Measurements from ENCODE around the gene MARK1. TPM values are rescaled to one million over a fixed set of nuclear protein-coding genes. Genes with fewer than 3 reads are reported as not detected.
"Not testable (repeated sequence)": the region's sequence is repeated elsewhere in the genome, so short reads cannot be mapped to it uniquely, and the experiment has no call there.

The MARK1 gene
- total RNA-seq, 4 donors from 2014 or later, result 3.9 to 11.3 (median 6.6) TPM

DNA sequence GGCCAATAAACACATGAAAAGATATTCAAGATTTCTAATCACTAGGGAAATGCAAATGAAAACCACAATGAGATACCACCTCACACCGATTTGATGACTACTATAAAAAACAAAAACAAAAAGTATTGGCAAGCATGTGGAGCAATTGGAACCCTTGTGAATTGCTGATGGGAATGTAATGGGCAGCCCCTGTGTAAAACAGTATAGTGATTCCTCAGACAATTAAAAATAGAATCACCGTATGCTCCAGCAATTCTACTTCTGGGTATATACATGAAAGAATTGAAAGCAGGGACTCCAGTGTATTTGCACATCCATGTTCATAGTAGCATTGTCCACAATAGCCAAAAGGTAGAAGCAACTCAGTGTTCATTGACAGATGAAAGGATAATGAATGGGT lies 149.3 kb downstream of the MARK1 start:
- H3K4me1 ChIP-seq, result no peaks in the 10 kb centered on the region
- H3K27me3 ChIP-seq, result peaks cover 0 to 14% (median 0%) of the 10 kb centered on the region in 4 donors
- no peaks in the 10 kb centered on the region for H3K9me3 ChIP-seq
- 77 to 81% methylated on average over 2 of the region's 2 CpGs for WGBS, 2 donors
- H3K36me3 ChIP-seq, result no peaks in the 10 kb centered on the region
- no peak overlapping the region for H3K4me3 ChIP-seq
- intact Hi-C loops (cut with DNase I), result no loop called here
- no peak for TF ChIP-seq POLR2A (IDR thresholded peaks at IDR 0.05)
- TF ChIP-seq, protein P1, sequence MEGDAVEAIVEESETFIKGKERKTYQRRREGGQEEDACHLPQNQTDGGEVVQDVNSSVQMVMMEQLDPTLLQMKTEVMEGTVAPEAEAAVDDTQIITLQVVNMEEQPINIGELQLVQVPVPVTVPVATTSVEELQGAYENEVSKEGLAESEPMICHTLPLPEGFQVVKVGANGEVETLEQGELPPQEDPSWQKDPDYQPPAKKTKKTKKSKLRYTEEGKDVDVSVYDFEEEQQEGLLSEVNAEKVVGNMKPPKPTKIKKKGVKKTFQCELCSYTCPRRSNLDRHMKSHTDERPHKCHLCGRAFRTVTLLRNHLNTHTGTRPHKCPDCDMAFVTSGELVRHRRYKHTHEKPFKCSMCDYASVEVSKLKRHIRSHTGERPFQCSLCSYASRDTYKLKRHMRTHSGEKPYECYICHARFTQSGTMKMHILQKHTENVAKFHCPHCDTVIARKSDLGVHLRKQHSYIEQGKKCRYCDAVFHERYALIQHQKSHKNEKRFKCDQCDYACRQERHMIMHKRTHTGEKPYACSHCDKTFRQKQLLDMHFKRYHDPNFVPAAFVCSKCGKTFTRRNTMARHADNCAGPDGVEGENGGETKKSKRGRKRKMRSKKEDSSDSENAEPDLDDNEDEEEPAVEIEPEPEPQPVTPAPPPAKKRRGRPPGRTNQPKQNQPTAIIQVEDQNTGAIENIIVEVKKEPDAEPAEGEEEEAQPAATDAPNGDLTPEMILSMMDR (IDR thresholded peaks at IDR 0.05), result no peak
- no peak overlapping the region for H3K27ac ChIP-seq
- no peak for DNase-seq

DNA sequence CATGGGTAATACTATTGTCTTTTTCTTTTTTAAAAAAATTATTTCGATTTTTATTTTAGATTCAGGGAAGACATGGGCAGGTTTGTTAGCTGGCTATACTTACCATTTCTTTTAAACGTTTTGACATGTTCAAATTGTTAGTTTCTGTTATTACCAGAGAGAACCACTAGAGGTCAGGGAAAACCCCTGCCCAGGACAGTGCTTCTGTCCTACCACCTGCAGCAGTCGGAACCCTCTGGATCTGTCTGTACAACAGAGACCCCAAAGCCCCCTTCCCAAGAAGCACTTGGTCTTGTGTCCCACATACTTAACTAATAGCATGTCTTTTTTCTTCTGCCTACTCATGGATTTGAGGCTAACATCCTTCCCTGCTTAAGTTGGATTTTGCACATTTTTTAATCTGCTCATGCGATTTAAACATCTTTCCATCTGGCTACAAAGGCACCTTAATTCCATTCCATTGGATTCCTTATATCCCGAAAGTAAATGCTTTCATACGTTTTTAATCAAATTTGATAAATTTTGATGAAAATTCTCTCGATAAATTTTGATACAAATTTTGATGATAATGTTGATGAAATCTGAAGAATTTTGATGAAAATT lies 152.2 kb downstream of the MARK1 start:
- intact Hi-C loops (cut with DNase I), result no loop called here
- Histone ChIP-seq H3K27ac (no peak overlapping the region), H3K36me3 (no peaks in the 10 kb centered on the region), H3K4me3 (no peak overlapping the region), H3K27me3 (no peaks in the 10 kb centered on the region), H3K4me1 (peaks cover 0 to 3% (median 0%) of the 10 kb centered on the region in 3 donors), H3K9me3 (no peaks in the 10 kb centered on the region)
- TF ChIP-seq, protein P1 (IDR thresholded peaks at IDR 0.05), result peak in 5 of 6 experiments; percentile 63 to 71 (median 67)
- TF ChIP-seq POLR2A (IDR thresholded peaks at IDR 0.05), result no peak
- WGBS, 2 donors, result 27 to 33% methylated on average over 7 of the region's 7 CpGs
- no peak for DNase-seq

DNA sequence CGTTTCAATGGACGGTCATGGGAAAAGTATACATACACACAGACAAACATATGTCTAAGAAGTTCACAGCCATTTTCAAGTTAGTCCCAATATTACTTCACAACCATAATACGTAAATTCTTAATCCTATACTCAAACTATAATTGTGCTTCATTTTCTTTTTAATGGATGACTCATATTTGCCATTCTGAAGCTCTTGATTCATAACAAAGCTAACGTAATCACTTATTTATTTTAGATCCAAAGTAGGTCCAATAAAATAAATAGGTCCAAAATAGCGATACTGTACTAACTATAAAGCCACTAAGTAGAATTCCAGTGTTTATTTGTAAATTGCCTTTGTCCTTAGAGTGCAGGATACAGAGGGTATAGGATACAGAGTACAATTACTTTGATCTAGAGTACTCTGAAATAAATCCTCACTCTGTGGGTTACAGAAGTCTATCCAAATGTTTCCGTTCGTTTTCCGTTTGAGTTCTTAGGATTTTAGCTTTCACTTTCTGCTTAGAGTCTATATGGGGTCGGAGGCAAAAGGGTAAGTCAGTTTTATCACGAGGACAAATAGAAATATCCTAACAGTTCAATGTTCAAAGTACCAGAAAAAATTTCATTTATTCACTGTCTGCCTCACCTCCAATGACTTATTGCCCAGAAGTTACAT lies 153.4 kb downstream of the MARK1 start:
- Histone ChIP-seq H3K4me3 (peak overlapping the region in 1 of 4 donors; percentile 41), H3K9me3 (no peaks in the 10 kb centered on the region), H3K4me1 (peaks cover 0 to 3% (median 0%) of the 10 kb centered on the region in 3 donors), H3K27me3 (no peaks in the 10 kb centered on the region), H3K27ac (peak overlapping the region in 1 of 4 donors; percentile 6), H3K36me3 (no peaks in the 10 kb centered on the region)
- intact Hi-C loops (cut with DNase I), result no loop called here
- DNase-seq, result no peak
- TF ChIP-seq, protein P1 (IDR thresholded peaks at IDR 0.05), result no peak
- TF ChIP-seq POLR2A (IDR thresholded peaks at IDR 0.05), result no peak
- 45 to 61% methylated on average over 10 of the region's 10 CpGs for WGBS, 2 donors

DNA sequence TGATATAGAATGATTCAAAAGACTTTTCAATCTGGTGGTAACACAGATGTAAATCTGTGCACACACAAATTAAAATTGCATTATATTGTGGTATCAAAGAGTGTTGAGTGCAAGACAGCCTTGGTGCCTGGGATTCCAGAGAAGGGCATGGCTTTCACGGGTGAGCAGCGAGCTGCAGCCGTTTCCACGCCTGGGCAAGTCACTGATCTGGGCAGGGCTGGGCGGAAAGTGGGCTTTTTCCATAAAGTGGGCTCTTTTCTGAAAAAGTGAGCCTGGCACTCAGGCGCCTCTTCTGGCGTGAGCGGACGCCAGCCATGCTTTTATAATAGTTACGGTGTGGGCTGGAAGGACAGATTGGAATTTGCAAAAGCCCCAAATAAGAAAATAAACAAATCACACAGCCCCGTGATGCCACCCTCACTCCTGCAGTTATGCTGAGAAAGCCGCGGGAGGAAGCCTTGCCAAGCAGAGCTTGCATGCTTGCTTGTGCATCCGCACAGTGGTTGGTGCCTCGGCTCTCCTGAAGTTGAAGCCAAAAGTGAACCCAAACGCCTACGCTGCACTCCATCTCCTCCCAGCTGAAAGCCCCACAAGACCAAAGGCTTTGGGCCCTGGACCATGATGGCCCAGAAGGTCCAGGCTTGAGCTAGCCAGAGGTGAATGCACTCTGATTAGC lies 155.1 kb downstream of the MARK1 start:
- Histone ChIP-seq H3K27me3 (no peaks in the 10 kb centered on the region), H3K27ac (no peak overlapping the region), H3K36me3 (no peaks in the 10 kb centered on the region), H3K4me3 (no peak overlapping the region), H3K9me3 (no peaks in the 10 kb centered on the region), H3K4me1 (peaks cover 0 to 3% (median 0%) of the 10 kb centered on the region in 3 donors)
- WGBS, 2 donors, result 62 to 83% methylated on average over 9 to 12 of the region's 17 CpGs
- intact Hi-C loops (cut with DNase I), result no loop called here
- no peak for DNase-seq
- no peak for TF ChIP-seq POLR2A (IDR thresholded peaks at IDR 0.05)
- TF ChIP-seq, protein P1 (IDR thresholded peaks at IDR 0.05), result no peak

DNA sequence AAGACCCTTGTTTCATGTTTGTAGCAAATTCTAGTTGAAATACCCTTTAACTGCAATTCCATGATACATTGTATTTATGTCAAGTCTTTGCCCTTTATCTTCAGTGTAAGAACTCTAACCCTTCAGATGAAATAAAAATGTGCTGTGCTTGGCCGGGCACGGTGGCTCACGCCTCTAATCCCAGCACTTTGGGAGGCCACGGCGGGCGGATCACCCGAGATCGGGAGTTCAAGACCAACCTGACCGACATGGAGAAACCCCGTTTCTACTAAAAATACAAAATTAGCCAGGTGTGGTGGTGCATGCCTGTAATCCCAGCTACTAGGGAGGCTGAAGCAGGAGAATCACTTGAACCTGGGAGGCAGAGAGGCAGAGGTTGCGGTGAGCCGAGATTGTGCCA lies 155.8 kb downstream of the MARK1 start:
- H3K36me3 ChIP-seq; H3K27me3 ChIP-seq; H3K4me1 ChIP-seq; H3K9me3 ChIP-seq; DNase-seq; H3K27ac ChIP-seq; H3K4me3 ChIP-seq; intact Hi-C loops (cut with DNase I): not testable (repeated sequence)
- WGBS, 2 donors, result 93 to 94% methylated on average over 7 to 12 of the region's 12 CpGs

Data from esophagus squamous epithelium (tissue), 5 donors.